ENCODE measurements around the gene IRF6.

The IRF6 gene

DNA sequence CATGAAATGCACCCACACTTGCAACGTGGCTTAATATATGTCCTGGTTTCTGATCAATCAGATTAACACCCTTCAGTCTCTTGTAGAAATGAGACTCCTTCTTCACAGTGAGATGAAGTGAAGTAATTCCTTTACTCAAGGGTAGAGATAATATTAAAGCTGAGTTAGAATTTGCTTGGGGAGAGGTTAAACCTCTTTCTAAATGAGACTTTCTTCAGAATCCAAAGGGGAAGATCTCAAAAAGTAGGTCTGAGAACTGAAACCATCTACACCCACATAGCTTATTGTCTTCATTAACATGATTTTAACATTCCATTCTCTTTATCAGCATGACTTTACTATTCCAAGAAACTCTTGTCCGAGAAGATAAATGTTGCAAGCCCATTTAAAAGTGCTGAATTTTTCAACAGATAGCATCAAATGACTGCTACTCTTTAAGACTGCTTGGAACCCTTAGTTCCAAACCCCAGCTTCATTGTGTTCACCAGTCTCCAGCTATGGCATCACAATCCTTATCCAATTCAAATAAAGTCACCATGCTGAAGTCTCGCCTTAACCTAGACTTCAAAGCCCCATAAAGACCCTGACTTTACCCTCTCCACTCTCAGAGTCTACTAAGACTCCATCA is 69.3 kb downstream of the IRF6 start:
- Histone ChIP-seq H3K9me2 (replicated peaks; ENCODE audit: insufficient read depth, low read length) (no peaks in the 10 kb centered on the region), H3K4me2 (ENCODE audit: low read depth, low read length, poor library complexity, severe bottlenecking) (no peak overlapping the region), H4K20me1 (ENCODE audit: low read depth, low read length) (no peaks in the 10 kb centered on the region), H3K9ac (ENCODE audit: low read length) (no peak overlapping the region), H3K79me2 (ENCODE audit: insufficient read depth, low read length) (no peaks in the 10 kb centered on the region), H3F3A (ENCODE audit: insufficient read depth) (no peaks in the 10 kb centered on the region), H3K27ac (ENCODE audit: low read depth, low read length) (no peak overlapping the region), H3K9me3 (ENCODE audit: insufficient read depth, low read length) (no peaks in the 10 kb centered on the region), H3K36me3 (ENCODE audit: low read length) (no peaks in the 10 kb centered on the region), H3K27me3 (ENCODE audit: low read length) (no peaks in the 10 kb centered on the region), H2AFZ (ENCODE audit: low read depth, low read length, severe bottlenecking) (no peak overlapping the region), H3K4me3 (ENCODE audit: insufficient read depth, low read length, poor library complexity, severe bottlenecking) (no peak overlapping the region)
- no peak for TF ChIP-seq EZH2phosphoT487 (conservative IDR thresholded peaks at IDR 0.05; ENCODE audit: low read length)
- TF ChIP-seq, protein P1, sequence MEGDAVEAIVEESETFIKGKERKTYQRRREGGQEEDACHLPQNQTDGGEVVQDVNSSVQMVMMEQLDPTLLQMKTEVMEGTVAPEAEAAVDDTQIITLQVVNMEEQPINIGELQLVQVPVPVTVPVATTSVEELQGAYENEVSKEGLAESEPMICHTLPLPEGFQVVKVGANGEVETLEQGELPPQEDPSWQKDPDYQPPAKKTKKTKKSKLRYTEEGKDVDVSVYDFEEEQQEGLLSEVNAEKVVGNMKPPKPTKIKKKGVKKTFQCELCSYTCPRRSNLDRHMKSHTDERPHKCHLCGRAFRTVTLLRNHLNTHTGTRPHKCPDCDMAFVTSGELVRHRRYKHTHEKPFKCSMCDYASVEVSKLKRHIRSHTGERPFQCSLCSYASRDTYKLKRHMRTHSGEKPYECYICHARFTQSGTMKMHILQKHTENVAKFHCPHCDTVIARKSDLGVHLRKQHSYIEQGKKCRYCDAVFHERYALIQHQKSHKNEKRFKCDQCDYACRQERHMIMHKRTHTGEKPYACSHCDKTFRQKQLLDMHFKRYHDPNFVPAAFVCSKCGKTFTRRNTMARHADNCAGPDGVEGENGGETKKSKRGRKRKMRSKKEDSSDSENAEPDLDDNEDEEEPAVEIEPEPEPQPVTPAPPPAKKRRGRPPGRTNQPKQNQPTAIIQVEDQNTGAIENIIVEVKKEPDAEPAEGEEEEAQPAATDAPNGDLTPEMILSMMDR (IDR thresholded peaks at IDR 0.05; ENCODE audit: insufficient read depth, low read length, poor library complexity, severe bottlenecking), result no peak

Data from SU-DHL-6 (cell line).